ENCODE results near the gene MACC1.

The MACC1 gene

DNA sequence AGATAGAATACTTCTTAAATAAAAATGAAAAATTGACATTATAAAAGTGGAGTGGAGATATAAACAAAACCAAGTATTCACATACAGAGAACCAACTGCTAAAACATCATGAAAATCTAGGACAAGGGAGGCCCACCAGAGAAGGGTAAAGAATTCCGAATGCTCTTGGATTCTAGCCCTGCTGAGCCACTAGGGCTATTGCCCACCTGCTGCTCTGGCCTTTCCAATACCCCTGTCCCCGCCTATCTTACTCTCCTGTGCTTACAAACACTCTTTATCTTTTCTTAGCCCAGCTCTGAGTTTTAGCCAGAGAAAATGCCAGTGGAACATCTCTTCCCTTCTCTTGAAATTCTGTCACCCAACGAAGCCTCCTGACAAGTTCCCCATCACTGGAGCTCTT is 100.3 kb downstream of the MACC1 start:
- no peak for TF ChIP-seq CTCF (conservative IDR thresholded peaks at IDR 0.05; ENCODE audit: control insufficient read depth, insufficient read depth, low read depth, low read length)
- no peak overlapping the region for H3K4me3 ChIP-seq (ENCODE audit: control insufficient read depth, low read depth, low read length)
- no peak for DNase-seq (ENCODE audit: low read depth)

- DNase-seq (ENCODE audit: low read depth): peak; percentile 12
- TF ChIP-seq CTCF (conservative IDR thresholded peaks at IDR 0.05; ENCODE audit: control insufficient read depth, insufficient read depth, low read depth, low read length): no peak
- no peak overlapping the region for H3K4me3 ChIP-seq (ENCODE audit: control insufficient read depth, low read depth, low read length)
These were observed 102.7 kb downstream of the MACC1 start for GRCh38 chr7:20114468-20114867.

DNA sequence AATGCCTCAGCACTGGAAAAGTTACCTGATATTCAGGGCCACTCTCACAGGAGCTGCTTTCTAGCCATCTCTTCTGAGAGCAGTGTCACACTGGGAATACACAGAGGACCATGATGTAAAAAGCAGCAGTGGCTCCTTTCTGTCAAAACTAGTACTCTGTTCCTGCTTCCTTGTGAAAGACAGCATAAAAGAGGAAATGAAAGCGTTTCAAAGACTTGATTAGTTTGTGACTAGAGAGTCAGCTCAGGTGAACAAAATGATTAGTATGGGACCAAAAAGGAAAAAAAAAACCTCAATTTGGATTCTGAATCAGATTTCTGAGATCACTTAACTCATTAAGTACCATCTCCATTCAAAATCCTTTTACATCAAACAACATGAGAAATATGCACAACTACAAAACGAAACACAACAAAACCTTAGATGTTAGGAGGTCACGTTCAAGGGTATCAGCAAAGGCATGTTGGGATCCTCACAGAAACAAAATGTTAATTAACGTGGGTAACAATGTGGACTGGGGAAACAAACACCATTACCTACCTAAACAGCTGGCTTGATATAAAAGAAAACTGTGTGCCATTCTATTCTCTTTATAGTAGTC is 103.7 kb downstream of the MACC1 start:
- no peak for TF ChIP-seq CTCF (conservative IDR thresholded peaks at IDR 0.05; ENCODE audit: control insufficient read depth, insufficient read depth, low read depth, low read length)
- DNase-seq (ENCODE audit: low read depth): no peak
- H3K4me3 ChIP-seq (ENCODE audit: control insufficient read depth, low read depth, low read length): no peak overlapping the region

GRCh38 chr7:20112696-20113095 is 104.5 kb downstream of the MACC1 start:
- no peak overlapping the region for H3K4me3 ChIP-seq (ENCODE audit: control insufficient read depth, low read depth, low read length)
- no peak for DNase-seq (ENCODE audit: low read depth)
- no peak for TF ChIP-seq CTCF (conservative IDR thresholded peaks at IDR 0.05; ENCODE audit: control insufficient read depth, insufficient read depth, low read depth, low read length)

DNA sequence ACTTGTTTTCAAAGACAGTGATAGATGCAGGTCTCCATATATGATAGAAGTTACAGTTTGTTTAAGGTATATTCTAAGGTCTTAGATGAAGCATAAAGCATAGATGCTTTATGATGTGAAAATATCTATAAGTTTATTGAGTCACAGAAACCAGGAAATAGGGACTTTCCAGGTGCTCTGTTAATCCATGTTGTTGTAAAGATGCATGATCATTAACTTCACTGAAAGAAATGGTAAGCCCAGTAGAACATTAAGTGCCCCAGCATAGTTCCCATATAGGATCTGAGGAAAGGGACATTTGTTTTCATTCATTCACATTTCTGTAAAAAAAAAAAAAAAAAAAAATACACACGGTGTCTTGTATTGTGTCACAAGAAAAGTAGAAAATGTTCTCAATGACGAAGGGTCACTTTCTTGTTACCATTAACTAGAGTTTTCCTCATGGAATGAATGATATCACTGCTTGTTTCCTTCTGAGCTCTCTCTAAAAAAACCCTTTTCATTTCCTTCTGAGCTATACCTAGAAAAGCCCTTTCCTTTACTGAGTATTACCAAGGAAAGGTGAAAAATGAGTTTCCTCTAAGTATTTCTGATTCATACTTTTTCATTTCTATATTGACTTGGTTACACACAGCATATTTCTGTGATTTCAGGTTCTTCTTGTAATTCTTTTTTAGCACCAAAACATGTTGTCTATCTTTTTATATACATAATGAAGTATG is 105.2 kb downstream of the MACC1 start:
- no peak for TF ChIP-seq CTCF (conservative IDR thresholded peaks at IDR 0.05; ENCODE audit: control insufficient read depth, insufficient read depth, low read depth, low read length)
- H3K4me3 ChIP-seq (ENCODE audit: control insufficient read depth, low read depth, low read length): no peak overlapping the region
- DNase-seq (ENCODE audit: low read depth): no peak

DNA sequence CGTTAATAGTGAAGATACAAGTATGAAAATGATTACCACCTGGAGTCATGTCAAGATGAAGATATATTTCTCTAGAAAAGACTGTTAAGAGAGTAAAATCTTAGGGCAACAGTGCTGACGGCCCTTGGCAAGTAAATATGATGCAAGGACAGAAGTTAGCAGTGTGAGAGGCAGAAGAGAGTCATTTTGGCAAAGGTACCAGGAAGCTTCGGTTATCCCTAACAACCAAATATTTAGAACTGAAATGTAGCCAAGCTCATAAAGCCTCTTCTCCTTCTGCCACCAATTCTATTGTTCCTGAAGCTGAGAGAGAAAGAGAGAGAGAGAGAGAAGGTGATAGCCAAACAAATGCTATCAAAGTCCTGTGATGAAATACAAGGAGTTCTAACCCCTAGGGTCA is 109.6 kb downstream of the MACC1 start:
- DNase-seq (ENCODE audit: low read depth): peak; percentile 9
- no peak for TF ChIP-seq CTCF (conservative IDR thresholded peaks at IDR 0.05; ENCODE audit: control insufficient read depth, insufficient read depth, low read depth, low read length)
- H3K4me3 ChIP-seq (ENCODE audit: control insufficient read depth, low read depth, low read length): no peak overlapping the region

All from fibroblast of mammary gland (primary cell).